ENCODE measurements around the gene CD40. TPM values are rescaled to one million over a fixed set of nuclear protein-coding genes. Genes with fewer than 3 reads are reported as not detected.

Gene CD40
- total and polyA plus RNA-seq, 2 of the 8 experiments (the other 6 are each of a cell fraction or from before 2014, with no cell fraction given) = 14.5 to 18.8 TPM

DNA sequence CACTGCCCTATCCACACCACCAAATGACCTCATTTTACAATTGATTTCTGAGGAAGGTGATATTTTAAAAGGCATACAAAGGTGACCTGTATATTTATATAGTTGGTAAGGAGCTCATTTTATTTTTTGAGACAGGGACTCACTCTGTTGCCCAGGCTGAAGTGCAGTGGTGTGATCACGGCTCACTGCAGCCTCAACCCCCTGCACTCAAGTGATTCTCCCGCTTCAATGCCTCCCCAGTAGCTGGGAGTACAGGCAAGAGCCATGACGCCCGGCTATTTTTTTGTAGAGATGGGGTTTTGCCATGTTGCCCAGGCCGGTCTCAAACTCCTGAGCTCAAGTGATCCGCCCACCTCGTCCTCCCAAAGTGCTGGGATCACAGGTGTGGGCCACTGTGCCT is 41.3 kb upstream of the CD40 start:
- no peak for DNase-seq (ENCODE audit: low read depth in 1 of 2, low spot score in 2 of 2)
- H3K56ac ChIP-seq (replicated peaks; ENCODE audit: insufficient read length, low read depth, low read length) = no peak overlapping the region
- no peak overlapping the region for H4K5ac ChIP-seq (ENCODE audit: insufficient read length, low read depth, low read length)
- no peak for FAIRE-seq
- peaks cover 7 to 16% (median 8%) of the 10 kb centered on the region in 4 experiments; a peak in 6 of 7 replicates for H3K4me1 ChIP-seq (replicated peaks in 1 of 4; ENCODE audit: control insufficient read depth in 3 of 4, insufficient read depth in 4 of 4, low read length in 3 of 4)
- H4K91ac ChIP-seq (replicated peaks; ENCODE audit: insufficient read length, low read length) = no peak overlapping the region
- peaks cover 0 to 19% (median 4%) of the 10 kb centered on the region in 4 experiments; a peak in 2 of 8 replicates for H3K36me3 ChIP-seq (ENCODE audit: control insufficient read depth in 2 of 4, insufficient read depth in 4 of 4, low read length in 3 of 4)
- no peak overlapping the region for H2BK12ac ChIP-seq (ENCODE audit: low read depth, low read length)
- peaks cover 2% of the 10 kb centered on the region; the same call in 1 of the 2 replicates for H3K79me1 ChIP-seq (ENCODE audit: low read depth, low read length)
- no peak overlapping the region for H4K8ac ChIP-seq (ENCODE audit: extremely low read depth, insufficient read depth, low read length)
- H4K20me1 ChIP-seq (replicated peaks in 1 of 2; ENCODE audit: control insufficient read depth in 1 of 2, insufficient read depth in 2 of 2, low read length in 2 of 2) = peaks cover 0 to 12% of the 10 kb centered on the region in 2 experiments
- no peak overlapping the region for H3K14ac ChIP-seq (ENCODE audit: insufficient read length)
- no peak overlapping the region; a peak in 1 of 7 replicates for H3K9ac ChIP-seq (replicated peaks in 1 of 4; ENCODE audit: extremely low read depth in 1 of 4, low read depth in 3 of 4, low read length in 3 of 4)
- H3K27ac ChIP-seq (ENCODE audit: low read depth, low read length) = no peak overlapping the region
- no peaks in the 10 kb centered on the region for H3K27me3 ChIP-seq (replicated peaks in 1 of 4; ENCODE audit: control insufficient read depth in 3 of 4, extremely low read depth in 1 of 4, insufficient read depth in 3 of 4, low read length in 3 of 4)
- no peak overlapping the region for H3K4me2 ChIP-seq (ENCODE audit: insufficient read depth in 1 of 2, low read depth in 2 of 2, low read length in 2 of 2)
- no peak overlapping the region for H3K4ac ChIP-seq (replicated peaks; ENCODE audit: insufficient read length, low read depth, low read length)
- H3K23ac ChIP-seq (ENCODE audit: insufficient read length) = no peak overlapping the region
- TF ChIP-seq SIN3A (conservative IDR thresholded peaks at IDR 0.05 in 1 of 2, IDR thresholded peaks at IDR 0.05 in 1 of 2; ENCODE audit: low read depth in 1 of 2, low read length in 2 of 2) = no peak
- peak; percentile 38; the same call in 1 of the 2 replicates for TF ChIP-seq POLR2AphosphoS5 (IDR thresholded peaks at IDR 0.05; ENCODE audit: low read depth, low read length)
- no peak overlapping the region for H2AFZ ChIP-seq (ENCODE audit: low read length)
- POLR2A ChIA-PET (ENCODE audit: partially characterized antibody) = interaction anchor here (0.8 to 1.3 kb wide), 4 partner anchors 12 to 47 kb away, joined by 3 to 5 read pairs (median 4); no protein-coding TSS in a partner anchor
- H3K4me3 ChIP-seq (ENCODE audit: extremely low read depth in 1 of 4, insufficient read depth in 2 of 4, low read depth in 3 of 4, low read length in 4 of 4) = no peak overlapping the region
- H2BK15ac ChIP-seq (ENCODE audit: low read length) = no peak overlapping the region
- no peak overlapping the region for H2AK5ac ChIP-seq (ENCODE audit: low read depth, low read length)
- CTCF ChIA-PET (ENCODE audit: partially characterized antibody) = interaction anchor here (0.8 to 3.8 kb wide), 6 partner anchors 11 to 235 kb away, joined by 3 to 11 read pairs (median 8); no protein-coding TSS in a partner anchor
- no peaks in the 10 kb centered on the region for H3K9me3 ChIP-seq (ENCODE audit: insufficient read depth in 2 of 2, low read depth in 1 of 2, low read length in 1 of 2)
- H3K79me2 ChIP-seq (ENCODE audit: control insufficient read depth in 1 of 2, insufficient read depth in 2 of 2, low read length in 2 of 2) = peaks cover 0 to 50% of the 10 kb centered on the region in 2 experiments; a peak in 2 of 4 replicates
- H2BK20ac ChIP-seq (ENCODE audit: low read length) = no peak overlapping the region
- H2BK5ac ChIP-seq (ENCODE audit: low read depth, low read length) = no peak overlapping the region
- no peaks in the 10 kb centered on the region for H3K23me2 ChIP-seq (ENCODE audit: low read depth, low read length)
- 81% methylated on average over 7 of the region's 7 CpGs; no CpG with 5 or more reads in 1 of the 2 experiments for WGBS, 2 experiments (ENCODE audit: extremely low coverage in 1 of 2, insufficient coverage in 1 of 2, insufficient read length in 1 of 2, insufficient replicate concordance in 2 of 2, low coverage in 1 of 2, low lambda C conversion rate in 2 of 2, missing lambda C conversion rate in 1 of 2)
- H2BK120ac ChIP-seq (replicated peaks; ENCODE audit: low read depth, low read length) = no peak overlapping the region
- H3K18ac ChIP-seq (ENCODE audit: extremely low read depth, low read length) = no peak overlapping the region

Measured in H1 (cell line).